Stimulated activated CD4-positive, alpha-beta T cell treated with anti-CD3 and anti-CD28 coated beads, TNF-alpha, amount 100 ng/mL, for 48 hours (primary cell): Measurements from ENCODE around the gene GATAD2B.
A peak's percentile ranks its signal among the peaks of the same experiment; 100 is the strongest.

ENCODE experiments used
- DNase-seq, 3 donors: peaks; one replicate each; pipeline ENCODE4 v3.0.0-alpha.2; 2020; ENCODE audit warnings: low read depth in 3 of 3

Gene GATAD2B

DNA sequence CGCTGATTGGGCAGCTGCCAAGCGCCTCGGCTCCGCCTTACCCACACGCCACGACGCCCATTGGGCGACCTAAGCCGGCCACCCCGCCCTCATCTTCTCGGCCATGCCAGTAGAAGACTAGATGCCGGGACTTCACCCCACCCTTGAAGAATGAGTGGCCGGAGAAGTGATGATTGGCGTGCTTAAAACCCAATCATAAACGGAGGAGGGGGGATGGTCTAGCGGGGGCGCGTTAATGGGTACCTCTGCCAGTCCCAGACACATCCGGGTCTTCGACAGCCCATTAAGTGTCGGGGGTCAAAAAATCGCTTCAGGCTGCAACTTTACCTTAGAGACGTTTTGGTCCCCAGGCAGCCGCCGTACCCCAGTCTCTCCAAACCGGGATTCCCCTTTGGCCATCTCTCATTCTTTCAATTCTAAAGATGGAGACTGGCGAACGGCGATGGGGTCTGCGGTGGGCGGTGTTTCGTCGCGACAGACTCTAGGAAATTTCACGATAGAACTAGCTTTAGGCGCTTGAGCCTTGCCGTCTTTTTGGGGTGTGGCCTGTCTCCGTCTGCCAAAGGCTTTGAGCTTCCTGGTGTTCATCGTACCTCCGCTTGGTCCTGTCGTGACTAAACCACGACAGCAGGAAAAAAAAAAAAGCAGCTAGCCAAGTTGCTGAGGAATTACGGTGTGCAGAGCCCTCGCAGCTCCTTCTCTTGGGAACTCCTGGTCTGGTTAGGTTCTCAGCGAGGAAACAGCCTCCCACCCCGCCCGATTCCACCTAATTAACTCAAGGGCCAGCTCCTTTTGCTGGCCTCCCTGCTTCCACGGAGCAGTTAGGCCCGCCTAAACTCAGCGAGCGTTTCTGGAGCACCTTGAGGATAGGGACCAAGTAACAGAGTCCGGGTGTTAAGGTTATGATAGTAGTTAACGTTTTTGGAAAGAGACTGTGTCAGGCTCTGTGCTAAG lies at the start of gene GATAD2B:
Gene GATAD2B, minus strand, starts transcription at position 1 of the 954 bp plus-strand sequence. CDS start 94,625 bp downstream, outside the sequence.
- DNase-seq, result peak; percentile 97 to 99 (median 97)

DNA sequence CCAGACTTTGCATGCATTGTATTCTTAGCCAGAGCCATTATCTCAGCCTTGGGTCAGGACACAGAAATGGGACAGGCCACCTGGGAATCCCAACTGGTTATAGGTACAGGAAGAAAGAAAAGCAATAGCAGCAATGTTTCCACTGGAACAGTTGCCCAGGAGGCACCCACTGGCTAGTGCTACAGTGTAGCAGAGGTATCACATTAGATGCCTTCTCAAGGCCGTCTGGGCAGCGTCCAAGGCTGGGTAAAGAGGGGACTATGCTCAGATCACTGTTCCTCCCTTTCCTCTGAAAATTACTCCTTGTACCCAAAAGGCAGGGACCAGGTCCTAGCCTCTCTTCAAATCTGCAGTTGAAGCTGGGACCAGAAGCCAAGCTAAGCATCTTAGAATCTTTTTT lies 47.6 kb upstream of the GATAD2B start:
- DNase-seq, result no peak

DNA sequence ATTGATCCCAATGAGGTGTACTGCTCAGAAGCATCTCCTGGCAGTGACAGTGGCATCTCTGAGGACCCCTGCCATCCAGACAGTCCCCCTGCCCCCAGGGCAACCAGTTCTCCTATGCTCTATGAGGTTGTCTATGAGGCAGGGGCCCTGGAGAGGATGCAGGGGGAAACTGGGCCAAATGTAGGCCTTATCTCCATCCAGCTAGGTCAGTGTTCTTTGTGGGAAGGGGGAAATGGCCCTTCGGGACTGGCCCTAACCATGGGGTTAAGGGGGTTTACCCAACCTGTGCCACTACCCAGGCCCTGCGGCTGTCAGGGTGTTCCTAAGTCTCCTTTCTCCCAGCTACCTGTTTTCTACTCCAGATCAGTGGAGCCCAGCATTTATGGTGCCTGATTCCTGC lies 46.2 kb upstream of the GATAD2B start:
- DNase-seq, result no peak

DNA sequence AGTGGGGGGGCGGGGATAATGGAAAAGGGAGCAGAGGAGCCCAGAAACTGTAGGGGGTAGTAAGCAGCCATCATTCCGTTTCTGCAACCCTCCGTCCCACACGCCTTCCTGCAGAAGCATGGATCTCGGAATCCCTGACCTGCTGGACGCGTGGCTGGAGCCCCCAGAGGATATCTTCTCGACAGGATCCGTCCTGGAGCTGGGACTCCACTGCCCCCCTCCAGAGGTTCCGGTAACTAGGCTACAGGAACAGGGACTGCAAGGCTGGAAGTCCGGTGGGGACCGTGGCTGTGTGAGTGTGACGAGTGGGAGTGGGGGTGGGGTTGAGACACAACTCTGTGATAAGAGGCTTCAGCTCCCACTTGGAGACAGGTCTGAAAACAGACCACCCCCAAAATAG lies 45.6 kb upstream of the GATAD2B start:
- DNase-seq, result no peak

DNA sequence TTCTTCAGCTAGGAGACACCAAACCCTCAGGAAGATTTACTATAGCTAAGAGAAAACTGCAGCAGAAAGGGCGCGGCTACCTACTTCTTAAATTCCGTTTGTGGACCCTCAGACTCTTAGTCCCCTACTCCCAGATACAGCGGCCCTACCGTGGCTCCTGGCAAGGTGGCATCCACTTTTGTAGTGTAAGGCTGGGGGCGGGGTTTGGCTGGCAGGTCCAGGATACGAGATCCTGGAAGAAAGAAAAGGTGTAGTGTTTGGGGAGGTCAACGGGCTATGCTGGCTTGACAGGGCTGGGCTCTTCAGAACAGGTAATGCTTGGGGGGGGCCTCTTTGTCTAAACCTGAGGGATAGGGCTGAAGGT lies 45.2 kb upstream of the GATAD2B start:
- no peak for DNase-seq

DNA sequence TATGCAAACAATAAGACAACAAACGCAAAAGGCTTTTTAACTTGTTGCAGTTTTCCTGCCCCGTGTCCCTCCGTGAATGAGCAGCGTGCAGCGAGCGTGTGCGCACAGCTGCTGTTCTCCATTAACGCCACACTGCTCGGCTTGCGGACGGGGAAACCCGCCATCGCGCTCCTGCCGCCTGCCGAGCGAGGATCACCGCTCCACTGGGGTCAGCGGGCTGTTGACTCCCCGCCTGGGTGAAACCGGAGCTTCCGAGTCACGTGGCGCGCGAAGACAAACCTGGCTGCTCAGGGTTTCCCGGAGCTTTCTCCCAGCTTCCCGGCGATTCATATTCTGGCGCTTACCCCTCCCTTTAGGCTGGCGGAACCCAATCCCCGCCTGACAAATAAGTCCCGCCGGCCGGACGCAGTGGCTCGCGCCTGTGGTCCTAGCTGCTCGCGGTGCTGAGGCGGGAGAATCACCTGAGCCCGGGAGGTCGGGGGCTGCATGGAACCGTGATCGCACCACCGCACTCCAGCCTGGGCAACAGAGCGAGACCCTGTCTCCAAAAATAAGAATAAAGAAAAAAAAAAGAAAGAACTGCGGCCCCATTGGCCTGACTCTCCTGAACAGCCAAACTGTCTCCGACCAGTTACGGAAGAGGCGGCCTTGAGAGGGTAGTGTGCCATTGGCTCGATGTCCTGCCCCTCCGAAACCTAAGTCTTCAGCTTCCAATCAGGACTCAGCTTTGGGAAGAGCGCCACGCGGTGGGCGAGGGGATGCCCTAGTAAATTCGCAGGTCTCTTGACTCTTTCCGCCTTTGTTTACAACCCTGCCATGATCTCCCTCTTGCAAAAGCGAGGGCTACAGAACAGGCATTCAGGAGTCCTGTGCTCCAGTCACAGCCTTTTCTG lies 44.6 kb upstream of the GATAD2B start, which contains the start of gene CREB3L4:
Gene CREB3L4, plus strand, starts transcription at position 796 of the 893 bp plus-strand sequence. CDS start 624 bp downstream, outside the sequence.
- peak; percentile 63 to 76 (median 75) for DNase-seq

DNA sequence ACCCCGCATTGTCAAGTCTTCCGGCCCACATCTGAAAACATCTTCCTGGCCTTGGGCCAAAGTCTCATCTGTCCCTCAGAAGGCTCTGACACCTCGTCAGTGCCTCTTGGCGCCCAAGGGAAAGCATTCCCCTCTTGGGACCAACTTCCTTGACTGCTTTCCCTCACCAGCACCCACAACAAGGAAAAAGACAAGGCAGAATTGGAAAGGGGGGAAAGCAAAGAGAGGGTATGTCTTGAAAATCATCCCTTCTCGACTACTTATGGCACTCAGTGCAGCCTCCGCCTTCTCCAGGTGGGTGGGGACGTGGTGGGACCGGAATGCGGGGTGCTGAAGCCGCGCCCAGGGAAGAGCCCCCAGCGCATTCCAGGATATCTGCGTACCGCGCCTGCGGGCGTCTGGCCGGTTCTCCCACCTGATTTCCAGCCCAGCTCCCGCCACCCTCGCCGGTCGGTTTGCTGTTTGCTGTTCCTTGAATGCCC lies 41.1 kb upstream of the GATAD2B start:
- no peak for DNase-seq

DNA sequence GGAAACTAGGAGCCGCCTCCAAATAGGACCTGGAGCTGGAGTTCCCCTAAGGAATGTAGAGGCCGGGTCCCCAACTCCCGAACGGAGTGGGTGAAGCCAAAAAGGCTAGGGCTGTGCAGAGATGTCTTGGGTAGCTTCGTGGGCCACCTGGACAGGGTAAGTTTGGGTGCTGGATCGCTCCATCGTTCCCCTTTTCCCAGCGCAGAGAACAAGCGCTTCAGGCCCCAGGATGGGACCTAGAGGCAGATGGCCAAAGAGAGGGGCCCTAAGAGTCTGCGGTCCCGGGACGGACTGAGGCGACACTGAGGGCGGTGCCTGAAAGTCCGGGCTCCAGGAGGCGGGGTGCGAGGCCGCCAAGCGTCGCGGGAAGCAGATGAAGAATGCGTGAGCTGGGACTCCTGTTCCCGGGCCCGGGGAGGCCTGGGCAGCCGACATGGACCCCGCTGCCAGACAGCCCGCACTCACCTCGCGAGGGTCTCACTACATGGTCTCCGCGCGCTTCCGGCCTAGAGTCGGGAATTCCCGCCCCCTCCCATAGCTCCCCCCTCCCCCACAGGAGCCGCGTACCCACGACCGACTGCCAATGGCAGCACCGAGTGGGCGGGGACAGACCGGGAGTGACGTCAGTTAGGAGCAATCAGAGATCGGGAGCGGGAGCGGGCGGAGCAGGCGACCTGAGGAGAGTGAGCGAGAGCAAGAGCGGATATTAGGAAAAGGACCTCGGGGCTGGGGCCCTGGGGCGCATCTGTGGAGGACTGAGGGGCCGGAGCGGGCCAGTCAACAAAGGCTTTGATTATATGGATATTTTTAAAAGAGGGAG lies 40.5 kb upstream of the GATAD2B start, which contains the start of gene SLC39A1:
Gene SLC39A1, minus strand, starts transcription at position 508 of the 820 bp plus-strand sequence. CDS start 822 bp downstream, outside the sequence.
- DNase-seq, result peak; percentile 89 to 98 (median 93)

DNA sequence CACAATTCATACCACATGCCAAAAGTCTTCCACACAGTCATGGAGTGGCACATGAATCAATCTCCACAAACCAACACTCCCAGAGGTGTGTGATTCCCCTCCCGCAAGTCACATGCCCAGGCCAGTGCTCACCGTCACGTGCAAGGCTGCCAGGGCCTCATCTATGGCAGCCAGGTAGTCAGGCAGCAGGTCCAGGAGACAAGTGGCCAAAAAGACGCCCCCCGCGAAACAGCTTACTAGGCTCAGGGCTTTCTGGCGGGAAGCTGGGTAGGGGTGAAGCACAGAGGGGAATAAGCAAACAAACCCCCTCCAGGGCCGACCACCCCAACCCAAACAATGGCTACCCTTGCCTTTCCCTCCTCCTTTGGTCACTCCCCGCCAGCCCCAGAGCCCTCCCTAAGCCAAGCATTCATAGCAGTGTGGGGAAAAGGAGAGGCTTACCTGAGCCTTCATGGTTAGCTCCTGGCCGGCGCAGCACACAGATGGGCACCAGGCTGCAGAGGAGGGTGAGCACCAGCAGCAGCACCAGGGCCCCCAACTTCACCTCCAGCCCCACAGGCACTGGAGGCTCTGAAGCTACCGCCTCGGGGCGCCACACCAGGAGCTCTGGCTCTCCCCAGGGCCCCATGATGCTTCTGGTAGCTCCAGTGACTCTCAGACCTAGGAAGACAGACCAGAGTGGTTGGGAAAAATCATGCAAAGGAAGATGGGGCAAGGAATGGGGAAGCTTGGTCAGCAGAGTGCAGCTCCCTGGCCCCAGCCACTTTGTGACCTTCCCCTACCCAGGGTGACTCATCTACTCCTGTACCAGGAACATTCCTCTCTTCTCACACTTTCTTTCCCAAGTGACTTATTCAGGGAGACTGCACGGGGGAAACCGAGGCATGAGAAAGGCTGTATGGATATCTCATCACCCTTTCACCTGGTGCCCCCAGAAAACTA lies 39.6 kb upstream of the GATAD2B start:
- no peak for DNase-seq

DNA sequence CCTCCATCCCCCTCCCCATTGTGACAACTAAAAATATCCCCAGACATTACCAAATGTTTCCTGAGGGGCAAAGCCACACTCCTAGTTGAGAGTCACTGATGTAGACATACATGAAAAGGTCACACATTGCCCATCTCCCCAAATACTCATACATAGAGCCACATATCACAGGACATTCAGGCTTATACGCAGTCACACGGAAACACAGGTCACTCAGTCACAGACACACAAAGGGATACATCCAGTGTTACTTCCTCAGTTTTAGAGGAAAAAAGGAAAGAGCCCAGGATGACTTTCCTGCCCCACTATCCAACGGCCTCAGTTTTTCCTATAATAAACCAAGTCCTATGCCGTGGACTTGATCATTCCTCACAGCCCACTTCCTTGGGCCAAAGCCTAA lies 38.6 kb upstream of the GATAD2B start:
- DNase-seq, result no peak

DNA sequence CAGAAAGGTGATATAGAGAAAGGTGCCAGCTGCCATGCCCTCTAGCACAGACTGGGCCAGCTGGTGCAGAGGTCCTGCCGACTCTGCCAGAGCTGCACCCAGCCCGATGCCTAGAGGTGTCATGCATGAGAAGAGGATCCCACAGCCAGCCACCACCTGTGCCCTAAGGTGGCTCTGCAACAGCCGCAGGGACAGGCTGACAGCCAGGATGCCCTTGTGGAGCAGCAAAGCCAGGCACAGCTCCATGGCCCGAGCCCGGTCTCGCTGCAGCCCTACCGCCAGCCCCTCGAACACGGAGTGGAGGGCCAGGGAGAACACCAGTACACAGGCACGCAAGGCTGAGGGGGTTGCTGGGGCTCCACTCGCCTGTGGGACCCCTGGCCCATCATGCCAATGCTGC lies 37.4 kb upstream of the GATAD2B start:
- no peak for DNase-seq

DNA sequence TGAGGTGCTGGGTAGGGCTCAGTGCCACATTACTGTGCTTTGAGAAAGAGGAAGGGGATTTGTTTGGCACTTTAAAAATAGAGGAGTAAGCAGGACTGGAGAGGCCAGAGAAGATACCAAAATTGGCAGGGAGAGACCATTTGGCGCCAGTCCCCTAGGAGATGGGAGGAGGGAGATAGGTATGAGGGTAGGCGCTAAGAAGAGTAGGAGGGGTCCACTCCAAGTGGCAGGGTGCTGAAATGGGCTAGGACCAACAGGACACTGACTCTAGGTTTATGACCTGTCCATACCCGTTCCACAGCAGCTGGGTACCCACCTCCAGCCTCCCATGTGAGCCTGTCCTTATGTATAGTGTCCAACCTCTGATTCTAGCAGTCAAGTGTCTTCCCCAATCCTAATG lies 36.7 kb upstream of the GATAD2B start:
- DNase-seq, result no peak

DNA sequence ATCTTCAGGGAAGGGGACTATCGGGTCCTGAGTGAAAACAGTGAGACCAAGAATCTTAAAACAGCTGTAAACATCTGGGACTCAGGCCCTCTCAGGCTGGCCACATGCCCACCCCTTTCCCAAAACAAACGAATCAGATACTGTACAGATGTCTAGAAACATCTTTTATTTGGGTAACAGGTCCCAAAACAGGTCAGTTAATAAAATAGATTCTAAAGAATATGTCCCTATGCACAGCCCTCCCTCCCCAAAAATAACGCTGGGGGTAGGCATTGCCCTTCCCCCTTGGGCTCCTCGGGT lies 36.1 kb upstream of the GATAD2B start:
- DNase-seq, result no peak

DNA sequence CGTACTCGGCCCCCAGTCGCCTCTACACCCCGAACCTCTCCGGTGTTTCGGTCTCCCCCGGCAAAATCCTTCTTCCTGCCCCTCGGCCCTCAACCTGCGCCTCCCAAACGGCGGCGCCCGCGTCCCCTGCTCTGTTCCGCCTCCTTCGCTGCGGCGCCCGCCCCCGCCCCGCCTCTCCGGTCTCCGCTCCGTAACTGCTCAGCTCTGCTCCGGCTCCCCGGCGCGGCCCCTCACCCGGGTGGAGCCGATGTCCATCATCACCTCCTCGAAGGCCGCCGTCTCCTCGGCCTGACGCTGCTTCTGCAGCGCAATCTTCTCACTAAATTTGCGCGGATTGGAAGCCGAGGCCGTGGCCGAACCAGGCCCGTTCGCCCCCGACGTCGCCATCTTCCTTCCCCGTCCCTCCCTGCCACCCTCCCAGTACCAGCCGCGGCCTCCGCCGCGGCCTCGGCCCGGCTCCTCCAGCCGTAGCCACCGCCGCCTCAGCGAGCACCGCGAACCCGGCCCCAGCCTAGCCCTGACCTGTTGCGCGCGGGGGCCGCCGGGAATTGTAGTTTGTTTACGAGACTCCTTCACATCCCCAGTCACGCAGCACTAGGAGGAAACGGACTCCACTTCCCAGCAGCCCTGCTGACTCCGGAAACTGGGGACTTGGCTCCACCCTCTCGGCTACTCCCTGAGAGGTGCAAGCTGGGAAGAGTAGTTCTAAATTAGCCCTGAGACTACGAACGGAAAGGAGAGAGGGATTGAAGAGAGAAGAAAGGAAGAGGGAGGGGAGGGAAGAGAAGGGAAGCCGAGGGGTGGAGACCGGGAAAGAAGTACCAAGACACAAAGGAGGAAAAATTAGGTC lies 35.6 kb upstream of the GATAD2B start, which contains the start of gene CRTC2:
Gene CRTC2, minus strand, starts transcription at position 502 of the 850 bp plus-strand sequence. Its CDS starts 115 bp downstream, at position 387.
- peak; percentile 96 for DNase-seq

DNA sequence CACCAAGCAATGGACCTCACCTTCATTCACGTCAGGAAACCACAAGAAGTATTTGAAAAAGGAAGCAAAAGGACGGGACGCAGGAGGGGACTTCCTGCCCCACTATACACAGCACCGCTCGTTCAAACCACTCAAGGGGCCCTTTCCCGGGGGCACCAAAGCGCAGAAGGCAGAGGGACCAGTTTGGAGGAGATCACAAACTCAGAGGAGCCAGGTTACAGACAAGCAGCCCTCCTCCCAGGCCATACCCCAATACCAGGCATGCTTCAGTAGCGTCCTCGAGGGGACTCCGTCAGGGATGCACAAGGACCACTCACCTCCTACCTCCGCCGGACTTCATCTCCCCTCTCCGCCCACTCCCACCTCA lies 35.0 kb upstream of the GATAD2B start:
- DNase-seq, result no peak

DNA sequence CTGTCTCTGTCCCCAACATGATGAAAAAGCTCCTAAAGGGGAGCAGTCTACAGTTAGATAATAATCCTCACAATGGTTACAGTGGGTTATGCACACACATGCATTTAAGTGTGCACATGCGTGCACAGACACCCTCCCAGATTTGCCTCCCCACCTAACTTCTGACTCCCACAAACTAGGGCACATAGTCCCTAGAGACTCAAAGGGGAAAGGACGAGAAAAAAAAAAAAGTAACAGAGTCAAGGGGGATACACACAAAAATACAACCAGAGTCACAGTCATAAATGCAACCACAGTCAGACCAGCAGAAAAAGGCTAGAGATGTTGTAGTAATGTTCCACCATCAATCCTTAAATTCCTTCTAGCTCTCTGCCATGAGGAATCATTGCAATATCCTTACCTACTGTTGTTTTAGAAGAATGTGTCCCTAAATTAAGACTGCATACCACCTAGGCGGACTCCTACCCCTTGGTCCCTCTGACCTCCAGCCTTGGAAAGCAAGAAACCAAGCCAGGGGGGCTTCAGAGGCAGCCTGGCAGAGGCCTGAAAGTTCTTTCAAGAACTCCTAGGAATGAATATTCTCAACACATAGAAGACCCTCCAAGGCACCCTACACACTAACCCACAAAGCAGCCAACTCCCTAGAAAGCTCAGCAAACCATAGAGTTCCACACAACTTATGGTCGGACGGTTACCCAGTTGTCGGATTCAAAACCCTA lies 34.4 kb upstream of the GATAD2B start:
- DNase-seq, result no peak

DNA sequence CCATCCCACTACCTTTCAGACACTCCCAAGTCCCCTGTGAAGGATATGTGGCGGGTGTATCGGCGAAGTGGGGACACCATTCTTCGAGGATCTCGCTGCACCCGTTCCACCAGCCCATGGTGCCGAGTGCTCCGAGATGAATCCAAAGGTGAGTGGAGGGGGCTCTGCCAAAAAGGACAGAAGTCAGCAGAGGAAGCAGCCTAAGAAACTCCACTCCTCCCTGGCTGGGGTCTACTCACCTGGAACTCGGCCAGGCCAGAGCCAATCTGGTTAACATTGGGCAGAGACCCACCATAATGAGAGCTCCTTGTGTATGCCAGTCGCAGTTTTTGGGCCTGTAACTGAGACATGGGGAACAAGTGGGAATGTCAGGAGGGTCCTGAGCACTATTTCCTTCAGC lies 32.1 kb upstream of the GATAD2B start:
- no peak for DNase-seq

DNA sequence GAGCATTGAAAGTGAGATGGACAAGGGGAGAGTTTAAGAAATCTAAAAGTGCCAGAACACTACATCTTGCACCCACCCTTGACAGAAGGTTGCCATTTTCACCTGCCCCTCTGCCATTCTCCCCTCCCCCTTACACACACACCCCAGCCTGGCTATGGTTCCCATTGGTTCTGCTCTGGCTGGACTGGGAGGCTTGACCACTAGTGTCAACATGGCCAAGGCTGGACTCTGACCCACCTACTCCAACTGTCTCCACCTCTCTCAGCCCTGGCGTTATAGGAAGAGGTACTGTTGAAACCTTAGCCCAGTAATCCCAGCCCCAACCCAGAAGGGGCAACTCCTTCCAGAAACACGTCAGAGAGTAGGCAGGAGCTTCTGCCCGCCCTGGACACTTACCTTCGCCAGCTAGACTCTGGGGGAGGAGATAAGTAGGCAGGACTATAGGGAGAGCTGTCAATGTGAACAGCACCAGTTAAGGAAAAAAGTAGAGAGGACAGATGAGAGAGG lies 31.1 kb upstream of the GATAD2B start:
- DNase-seq, result no peak
